ENCODE measurements around the gene MAP6D1.
A peak's percentile ranks its signal among the peaks of the same experiment; 100 is the strongest.

MAP6D1 gene

DNA sequence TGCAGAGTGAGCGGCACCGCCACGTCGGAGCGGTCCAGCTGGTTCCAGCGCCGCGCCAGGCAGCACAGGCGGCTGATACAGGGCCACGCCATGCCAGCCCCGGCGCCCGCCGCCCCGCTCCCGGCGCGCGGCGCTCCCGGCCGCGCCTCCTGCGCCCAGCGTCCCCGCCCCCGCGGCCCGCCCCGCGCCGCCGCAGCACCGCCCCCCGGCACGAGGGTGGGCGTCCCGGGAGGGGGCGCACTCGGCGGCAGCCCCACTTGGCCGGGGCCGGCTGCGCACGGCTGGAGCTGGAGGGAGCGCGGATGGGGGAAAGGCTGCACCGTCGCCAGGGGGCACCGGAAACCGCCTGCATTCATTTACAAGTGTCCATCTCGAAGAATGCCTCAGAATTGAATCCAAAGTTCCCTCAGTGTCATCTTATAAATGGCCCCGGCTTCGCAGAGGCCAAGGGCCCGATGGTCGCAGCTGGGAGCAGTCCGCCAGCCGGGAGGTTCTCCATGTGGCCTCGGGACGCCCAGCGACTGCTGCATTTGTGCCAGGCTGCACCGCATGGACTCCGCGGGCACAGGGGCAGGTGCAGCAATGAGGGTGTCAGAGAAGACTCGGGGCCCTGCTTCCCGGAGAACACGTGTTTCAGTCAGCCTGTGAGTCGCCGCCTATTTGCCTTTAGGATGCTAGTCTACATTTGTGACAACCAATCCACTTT, at the start of gene MAP6D1:
TSS of gene MAP6D1 (minus strand) at position 122 of the 706 bp plus-strand sequence. CDS start at position 92, 30 bp downstream.
- peak in 1 of 2 experiments; percentile 82 for DNase-seq

DNA sequence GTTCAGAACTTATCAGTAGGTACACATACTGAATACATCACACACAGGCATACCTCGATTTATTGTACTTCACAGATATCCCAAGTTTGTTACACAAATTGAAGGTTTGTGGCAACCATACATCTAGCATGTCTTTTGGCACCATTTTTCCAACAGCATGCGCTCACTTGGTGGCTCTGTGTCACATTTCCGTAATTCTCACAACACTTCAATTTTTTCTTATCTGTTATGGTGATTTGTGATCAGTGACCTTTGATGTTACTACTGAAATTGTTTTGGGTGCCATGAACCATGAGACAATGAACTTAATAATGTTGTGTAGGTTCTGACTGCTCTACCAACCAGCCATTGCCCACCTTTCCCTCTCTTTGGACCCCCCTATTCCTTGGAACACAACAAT, 48.5 kb upstream of the MAP6D1 start:
- DNase-seq = no peak

DNA sequence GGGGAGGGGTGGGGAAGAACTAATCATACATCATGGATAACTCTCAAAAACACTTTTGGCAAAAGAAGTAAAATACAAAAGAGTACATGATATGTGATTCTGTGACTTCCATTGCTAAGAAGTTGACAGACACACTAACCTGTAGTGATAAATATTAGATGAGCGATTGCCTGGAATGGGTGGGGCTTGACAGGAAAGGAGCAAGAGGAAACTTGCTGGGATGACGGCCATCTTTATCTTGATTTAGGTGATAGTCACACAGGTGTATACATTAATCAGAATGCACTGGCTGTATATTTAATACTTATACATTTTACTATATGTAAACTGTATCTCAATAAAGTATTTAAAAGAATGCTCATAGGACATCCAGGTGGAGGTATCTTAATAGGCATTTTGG, 46.2 kb upstream of the MAP6D1 start:
- DNase-seq = no peak

DNA sequence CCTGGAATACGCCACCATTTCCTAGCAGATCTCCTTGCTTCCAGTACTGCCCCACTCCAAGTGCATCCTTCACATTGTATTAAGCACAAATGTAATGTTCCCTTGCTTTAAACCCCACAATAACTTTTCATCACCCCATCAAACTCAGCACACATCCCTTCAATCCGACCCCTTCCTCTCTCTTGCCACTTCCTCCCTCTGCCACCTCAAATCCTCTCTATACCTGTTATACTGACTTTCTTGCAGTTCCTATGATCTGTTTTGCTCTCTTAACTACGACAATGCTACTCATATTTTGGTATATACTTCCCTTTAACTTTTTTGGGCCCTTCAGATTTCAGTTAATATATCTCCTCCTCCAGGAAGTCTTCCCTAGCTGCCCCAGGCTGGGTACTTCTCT, 45.2 kb upstream of the MAP6D1 start:
- DNase-seq = no peak

DNA sequence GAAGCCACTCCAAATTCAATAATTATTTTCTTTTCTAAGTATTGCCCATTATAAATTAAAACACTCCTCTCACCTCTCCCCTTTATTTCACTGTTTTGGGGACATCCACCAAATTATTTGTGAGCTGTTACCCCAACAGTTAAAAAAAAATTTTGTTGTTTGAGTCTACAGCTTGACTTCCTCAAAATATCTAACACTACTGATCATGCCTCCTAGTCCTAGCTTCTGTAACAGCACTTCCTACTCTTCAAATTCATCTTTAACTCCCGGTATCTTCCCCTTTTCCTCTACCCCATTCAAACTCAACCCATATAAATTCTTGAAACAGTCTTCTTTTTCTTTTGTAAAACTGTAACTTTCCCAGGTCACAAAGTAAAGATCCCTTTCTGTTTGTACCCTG, 43.4 kb upstream of the MAP6D1 start:
- no peak for DNase-seq

DNA sequence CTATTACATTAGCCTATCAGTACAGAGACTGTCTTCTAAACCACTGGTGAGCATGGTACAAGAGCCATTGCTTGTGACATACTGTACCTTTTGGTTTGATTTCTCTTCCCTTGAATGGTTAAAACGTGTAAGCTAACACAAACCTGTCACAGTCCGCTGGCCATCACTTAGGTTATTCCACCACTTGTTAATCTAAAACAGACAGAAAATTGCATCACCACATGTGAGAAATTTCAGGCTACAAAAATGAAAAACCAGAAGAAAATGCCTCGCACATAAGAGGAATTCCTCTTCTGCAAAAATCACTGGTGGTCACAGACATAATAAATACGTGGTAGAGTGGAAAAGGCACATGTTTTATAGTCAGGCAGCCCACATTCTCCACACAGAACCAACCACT, 37.2 kb upstream of the MAP6D1 start:
- DNase-seq = no peak

DNA sequence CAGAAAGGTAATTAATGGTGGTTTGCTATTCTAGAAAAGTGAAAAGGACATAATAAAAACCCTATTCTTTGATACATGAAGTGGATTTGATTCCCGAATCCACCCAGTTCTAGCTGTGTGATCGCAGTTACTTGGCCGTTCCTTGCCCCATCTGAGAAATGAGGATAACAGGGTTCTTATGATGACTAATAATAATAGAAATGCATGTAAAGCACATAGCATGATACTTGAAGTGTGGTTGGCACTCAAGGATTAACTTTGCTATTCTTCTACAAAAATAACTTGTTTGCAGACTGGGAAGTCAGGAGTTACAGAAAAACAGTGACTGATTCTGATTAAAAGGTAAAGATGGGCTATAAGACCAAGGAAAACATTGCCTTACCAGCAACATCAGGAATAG, 32.5 kb upstream of the MAP6D1 start:
- no peak for DNase-seq

DNA sequence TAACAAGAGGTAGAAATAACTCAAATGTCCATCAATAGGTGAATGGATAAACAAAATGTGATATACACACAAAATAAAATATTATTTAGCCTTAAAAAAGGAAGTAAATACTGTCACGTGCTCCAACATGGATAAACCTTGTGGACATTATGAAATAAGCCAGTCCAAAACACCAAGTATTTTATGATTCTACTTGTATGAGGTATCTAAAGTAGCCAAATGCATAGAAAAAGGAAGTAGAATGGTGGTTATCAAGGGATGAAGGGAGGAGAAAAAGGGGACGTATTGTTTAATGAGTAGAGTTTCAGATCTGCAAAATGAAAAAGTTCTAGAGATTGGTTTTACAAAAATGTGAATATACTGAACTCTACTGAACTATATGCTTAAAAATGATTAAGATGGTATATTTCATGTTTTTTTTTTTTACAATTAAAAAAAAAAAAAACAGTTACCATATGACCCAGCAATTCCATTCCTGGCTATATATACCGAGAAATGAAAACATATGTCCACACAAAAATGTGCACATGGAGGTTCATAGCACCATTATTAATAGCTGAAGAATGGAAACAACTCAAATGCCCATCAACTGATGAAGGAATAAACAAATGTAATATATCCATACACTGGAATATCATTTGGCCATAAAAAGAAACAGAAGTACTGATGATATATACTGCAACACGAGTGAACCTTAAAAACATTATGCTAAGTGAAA, 29.1 kb upstream of the MAP6D1 start:
- no peak for DNase-seq

DNA sequence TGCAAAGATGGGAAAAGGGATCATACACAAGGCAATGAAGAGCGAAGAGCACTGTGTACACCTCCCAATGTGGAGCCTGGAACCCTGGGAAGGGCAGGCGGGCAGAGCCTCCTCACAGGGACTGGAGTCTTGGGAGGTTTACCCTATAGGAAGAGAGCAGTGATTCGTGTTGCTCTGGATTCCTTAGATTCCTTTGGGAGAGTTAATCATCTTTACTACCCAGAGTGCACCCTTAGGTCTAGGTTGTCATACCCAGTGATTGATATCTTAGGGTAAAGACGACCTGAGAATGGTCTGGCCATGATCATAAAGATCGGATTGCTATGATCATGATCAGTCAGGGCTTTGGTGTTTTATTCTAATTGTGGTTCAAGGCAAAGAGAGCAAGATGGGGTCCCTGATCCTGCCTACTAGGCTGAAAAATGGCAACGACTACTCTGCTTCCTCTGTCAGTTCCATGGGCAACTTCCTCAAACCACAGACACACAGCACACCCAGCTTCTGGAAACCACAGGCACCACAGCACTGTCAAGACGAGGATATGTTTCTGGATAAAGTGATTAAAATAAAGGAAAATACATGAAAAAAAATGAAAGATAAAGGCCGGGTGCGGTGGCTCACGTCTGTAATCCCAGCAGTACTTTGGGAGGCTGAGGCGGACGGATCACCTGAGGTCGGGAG, 20.4 kb upstream of the MAP6D1 start:
- DNase-seq = no peak

DNA sequence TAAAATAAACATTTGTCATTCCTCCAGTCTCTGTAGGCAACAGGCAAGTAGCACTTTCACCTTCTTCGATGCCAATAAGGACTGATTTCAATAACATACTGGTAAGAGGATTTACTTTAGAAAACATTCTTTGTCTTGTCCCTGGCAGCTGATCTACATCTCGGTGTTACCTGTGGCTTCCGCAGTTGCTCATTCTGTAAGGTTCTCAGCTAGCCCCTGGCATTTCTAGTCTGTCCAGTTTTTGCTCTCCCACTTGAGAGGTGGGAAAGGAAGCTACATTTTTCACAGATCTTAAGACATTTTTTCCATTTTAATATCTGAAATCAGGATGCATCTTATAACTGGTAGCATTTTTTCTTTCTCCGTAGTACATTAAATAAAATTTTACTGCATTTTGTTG, 19.7 kb upstream of the MAP6D1 start:
- DNase-seq = no peak

DNA sequence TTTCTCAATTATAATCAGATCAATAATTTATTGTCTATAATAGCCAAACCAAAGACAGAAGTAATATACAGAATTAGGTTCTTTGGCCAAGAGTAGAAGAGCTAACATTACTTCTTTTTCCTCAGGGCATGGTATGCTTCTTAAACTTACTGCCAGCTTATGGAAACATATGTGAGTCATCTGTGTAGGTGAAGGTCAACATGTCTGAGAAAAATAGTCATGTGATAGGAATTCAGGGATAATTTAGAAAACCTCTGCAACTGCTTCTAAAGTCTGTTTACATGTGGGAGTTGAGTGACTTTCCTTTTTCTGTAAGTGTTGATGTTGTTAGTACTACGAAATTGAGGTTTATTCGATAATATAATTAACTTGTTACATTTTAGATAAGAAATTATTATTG, 19.2 kb upstream of the MAP6D1 start:
- no peak for DNase-seq

DNA sequence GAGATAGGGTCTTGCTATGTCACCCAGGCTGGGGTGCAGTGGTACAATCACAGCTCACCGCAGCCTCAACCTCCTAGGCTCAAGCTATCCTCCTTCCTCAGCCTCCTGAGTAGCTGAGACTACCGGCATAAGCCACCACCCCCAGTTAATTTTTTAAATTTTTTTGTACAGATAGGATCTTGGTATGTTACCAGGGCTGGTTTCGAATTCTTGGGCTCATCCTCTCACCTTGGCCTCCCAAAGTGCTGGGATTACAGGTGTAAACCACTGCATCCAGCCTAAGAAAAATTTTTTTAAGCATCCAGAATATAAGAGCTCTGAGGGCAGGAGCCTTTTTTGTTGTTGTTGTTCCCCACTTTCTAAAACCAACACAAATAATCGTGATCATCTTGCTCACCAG, 14.4 kb upstream of the MAP6D1 start:
- no peak for DNase-seq

DNA sequence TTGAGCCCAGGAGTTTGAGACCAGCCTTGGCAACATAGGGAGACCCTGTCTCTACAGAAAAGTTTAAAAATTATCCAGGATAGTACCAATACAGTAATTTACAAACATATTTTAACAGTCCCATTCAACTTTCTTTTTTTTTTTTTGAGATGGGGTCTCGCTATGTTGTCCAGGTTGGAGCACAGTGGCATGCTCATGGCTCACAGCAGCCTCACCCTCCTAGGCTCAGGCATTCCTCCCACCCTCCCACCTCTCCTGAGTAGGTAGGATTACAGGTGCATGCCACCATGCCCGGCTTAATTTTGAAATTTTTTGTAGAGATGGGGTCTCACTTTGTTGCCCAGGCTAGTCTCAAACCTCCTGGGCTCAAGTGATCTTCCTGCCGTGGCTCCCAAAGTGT, 12.5 kb upstream of the MAP6D1 start:
- DNase-seq = no peak

DNA sequence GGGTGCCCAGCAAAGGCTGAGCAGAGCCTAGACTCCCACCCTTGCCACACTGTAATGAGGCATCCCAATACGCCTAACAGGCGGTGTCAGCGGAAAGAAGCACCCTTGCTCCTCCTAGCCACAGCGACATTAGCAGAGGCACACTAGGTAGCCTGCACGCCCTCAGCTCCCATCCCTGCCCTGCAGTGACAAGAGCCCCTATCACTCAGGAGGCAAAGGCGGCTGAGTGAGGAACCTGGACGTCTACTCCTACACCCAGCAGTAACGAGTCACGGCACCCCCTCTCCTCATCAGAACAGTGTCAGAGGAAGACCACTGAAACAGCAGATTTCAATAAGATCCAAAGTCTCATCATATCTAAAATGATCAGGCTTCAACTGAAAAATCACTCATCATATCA, 12.0 kb upstream of the MAP6D1 start:
- no peak for DNase-seq

DNA sequence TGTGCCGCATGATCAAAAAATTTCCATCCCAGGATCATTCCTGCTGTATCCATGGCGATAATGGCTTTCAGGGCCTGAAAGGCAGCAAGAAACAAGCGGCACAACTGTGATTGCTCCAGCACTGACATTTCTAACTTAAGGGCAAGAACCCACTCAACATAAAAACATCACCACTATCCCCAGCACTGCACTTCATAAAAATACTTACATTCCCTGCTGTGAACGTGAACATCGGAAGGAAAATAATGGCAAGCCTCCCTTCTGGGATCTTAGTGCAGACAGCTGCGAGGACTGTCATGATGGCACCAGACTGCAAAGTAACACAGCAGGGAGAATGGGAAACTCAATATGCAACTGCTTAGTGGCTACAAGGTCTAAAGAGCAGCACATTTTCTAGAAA, 8.1 kb upstream of the MAP6D1 start:
- DNase-seq = no peak

DNA sequence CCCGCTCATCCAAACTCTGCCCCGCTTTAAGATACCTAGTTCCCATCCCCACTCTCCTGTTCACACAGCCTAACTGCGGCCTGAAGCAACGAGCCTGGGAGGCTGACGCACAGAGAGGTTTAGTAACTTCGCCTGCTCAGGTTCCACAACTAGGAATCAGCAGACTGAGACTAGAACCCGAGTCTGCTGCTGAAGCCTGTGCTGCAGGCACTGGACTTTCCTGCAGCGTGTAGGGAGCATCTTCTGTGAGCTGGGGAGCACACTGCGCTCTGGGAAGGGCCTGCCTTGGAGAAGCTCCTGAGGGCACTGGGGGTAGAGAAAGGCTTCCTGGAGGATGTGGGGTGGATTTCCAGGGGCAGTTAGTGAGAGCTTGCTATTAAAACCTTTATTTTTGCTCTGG, 4.8 kb upstream of the MAP6D1 start:
- DNase-seq = no peak

DNA sequence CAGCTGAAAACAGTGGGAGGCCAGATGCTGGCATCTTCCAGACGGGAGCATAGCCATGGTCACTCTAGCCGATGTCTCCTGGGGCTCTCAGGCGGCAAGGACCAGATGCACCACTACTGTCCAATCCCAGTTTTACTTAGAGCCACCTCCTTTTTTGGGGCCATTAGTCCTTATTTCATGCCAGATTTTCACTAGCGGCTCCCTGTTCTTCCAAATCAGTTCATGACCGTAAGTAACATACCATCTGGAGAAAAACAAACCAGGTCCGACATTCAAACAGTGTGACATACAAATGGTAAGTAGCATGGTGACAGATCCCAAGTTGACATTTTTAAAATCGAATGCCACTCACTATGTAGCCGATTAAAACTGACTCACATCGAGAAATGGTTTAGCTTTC, 4.1 kb upstream of the MAP6D1 start:
- DNase-seq = no peak

DNA sequence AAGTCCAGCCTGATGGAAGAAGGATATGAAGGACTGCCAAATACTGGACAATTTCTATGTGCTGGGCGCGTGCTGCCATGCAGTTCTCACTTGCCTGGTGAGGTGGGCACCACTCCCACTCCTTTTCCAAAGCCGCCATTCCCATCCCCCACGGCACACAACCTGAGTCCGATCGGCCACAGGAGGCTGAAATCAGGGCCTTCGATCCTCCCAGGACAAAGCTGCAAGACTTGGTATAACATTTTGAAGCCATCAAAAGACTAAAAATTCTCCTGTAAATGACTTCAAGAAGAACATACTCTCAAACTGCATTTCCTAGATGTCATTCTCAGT, 3.1 kb upstream of the MAP6D1 start:
- DNase-seq = no peak

DNA sequence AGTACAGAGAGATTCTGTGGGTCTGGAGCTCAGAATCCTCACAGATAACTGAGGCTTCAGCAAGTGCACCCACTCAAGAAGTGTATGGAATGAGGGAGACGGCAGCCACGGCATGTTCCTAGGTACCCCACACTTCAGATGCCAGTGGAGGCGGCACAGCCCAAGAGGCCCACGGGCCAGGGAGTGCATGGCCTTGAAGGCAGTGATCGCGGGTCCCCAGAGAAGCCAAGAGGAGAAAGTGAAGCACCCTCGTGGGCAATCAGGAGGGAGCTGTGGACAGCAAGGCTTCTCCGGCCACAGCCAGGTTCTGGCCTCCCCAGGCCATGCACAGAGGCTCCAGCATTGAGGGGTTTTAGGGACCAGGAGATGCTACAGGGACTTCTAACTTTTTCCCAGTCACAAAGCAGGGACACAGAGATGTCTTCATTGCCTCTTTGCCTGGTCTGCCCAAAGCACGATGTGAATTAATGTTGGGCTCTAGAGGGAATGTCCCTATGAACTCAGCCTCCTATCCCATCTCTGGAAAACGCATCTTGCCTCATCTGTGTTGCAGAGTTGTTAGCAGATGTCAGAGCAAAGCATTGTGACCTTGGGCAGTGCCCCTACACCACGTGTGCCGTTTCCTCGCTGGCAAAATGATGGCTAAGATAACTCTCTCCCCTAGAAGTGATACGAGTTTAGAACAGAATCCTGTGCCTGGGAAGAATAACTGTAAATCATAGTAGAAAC, 2.6 kb upstream of the MAP6D1 start:
- no peak for DNase-seq

DNA sequence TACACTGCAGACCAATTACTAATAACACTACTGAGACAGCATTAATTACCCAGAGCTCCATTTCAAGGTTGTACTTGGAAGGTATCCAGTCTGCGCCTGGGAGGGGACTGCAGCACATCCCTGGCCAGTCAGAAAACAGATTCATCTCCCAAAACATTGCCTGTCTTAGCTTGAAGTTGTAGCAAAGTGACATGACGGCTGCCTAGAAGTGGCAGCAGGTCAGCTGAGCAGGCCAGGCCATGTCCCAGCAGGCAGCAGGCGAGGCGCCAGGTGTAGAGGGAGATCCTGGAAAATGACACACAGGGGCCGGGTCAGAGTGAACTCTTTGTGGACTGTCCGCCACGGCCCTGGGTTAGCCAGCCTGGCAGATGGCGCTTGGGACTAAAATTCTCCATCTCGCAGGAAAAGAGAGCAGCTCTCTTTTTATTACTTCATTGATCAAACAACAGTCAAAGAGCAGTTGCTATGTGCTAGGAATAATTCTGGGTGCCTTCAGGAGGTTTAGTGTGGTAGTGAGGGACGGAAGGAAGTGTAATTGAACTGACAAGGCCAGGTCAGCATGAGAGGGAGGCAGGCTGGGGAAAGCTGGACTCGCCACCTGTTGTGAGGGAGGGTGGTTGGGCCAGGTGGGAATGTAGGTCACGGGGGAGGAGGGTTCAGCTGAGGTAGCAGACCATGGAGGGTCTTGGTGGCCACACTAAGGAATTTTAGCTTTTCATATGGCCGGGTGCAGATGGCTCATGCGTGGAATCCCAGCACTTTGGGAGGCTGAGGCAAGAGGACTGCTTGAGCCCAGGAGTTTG, 1.3 kb upstream of the MAP6D1 start:
- DNase-seq = no peak

DNA sequence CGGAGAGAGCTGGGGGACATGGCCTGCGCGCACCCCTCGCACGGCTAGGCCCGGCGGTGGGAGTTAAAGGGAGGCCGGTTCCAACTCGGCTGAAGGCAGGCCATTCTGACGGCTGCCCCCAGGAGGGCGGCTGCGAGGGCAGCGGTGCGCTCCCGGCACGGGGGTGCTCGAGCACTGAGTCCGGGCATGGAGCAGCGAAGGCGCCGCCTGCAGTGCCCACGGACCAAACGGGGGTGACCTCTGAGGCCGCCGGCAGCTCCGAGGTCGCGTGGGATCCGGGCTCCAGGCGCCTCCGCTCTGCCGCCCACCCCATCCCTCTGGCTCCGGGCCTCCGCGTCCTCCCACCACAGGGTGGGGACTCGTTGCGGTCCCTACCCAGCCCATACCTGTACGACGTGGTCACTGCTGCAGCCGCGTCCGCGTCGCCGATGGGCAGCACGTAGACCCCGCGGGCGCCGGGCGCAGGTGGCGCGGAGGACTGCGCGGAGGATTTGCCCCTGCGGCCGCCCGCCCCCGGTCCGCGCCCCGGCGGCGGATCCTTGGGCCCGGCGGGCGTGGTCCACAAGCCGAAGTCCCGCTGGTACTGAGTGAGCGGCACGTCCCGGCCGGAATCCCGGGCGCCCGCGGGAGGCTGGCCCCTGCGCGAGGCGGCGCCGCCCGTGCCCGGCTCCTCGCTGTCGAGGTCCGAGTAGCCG, 469 bp downstream of the MAP6D1 start:
- peak in 1 of 2 experiments; percentile 50 for DNase-seq

DNA sequence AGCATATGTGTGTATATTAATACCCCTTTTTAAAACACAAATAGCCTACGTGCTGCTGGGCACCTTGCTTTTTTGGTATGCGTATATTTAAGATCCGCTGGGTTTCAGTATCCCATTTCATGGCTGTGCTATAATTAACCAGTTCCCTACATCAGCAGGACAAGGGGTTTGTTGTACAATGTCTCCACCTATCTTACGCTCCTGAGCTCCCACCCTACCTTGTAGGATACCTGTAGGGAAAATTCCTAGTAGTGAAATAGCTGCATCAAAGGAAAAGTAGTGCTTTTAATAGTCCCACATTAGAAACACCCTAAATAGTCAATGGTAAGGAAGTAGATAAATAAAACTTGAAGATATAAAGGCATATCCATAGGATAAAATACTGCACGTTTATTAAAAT, 1.4 kb downstream of the MAP6D1 start:
- DNase-seq = peak; percentile 38 to 61
